Measurements from ENCODE around the gene SNX22.

SNX22 gene

DNA sequence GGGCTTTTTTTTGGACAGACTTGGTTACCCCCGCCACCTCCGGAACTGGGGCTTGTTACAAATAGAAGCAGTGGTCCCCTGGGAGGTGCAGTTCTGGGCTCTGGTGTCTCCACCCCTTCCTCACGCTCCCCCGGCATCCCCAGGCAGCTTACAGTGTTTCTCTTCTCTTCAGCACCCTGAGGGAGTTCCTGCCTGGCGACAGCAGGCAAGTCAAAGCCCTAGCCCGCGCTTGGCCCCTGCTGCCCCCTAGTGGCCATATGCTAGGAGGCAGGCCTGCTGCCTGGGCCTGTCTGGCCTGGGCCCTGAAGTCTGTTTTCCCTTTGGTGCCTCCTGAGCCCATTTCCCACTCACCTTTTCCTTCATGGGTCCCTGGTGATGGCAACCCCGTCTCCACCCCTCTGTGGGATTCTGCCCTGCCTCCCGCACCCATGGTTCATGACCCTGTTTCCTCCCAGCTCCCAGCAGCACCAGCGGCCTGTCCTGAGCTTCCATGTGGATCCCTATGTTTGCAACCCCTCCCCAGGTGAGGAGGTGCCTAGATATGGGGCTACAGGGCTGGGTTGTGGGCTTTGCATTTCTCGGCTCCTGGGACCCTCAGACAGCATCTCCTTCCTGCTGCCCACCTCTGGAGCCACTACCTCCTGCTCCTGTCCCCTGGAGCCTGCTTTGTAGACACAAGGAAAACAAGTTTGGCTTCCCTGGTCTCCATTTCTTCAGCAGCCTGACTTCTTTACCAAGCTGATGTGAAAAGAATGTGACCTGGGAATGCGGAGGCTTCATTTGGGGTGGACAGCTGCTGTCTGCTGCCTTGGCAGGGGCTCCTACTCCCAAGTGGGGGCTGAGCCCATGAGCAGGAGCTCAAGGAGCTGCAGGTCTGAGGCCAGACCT lies 2.2 kb downstream of the SNX22 start:
- TF ChIP-seq, protein P1, sequence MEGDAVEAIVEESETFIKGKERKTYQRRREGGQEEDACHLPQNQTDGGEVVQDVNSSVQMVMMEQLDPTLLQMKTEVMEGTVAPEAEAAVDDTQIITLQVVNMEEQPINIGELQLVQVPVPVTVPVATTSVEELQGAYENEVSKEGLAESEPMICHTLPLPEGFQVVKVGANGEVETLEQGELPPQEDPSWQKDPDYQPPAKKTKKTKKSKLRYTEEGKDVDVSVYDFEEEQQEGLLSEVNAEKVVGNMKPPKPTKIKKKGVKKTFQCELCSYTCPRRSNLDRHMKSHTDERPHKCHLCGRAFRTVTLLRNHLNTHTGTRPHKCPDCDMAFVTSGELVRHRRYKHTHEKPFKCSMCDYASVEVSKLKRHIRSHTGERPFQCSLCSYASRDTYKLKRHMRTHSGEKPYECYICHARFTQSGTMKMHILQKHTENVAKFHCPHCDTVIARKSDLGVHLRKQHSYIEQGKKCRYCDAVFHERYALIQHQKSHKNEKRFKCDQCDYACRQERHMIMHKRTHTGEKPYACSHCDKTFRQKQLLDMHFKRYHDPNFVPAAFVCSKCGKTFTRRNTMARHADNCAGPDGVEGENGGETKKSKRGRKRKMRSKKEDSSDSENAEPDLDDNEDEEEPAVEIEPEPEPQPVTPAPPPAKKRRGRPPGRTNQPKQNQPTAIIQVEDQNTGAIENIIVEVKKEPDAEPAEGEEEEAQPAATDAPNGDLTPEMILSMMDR (conservative IDR thresholded peaks at IDR 0.05): peak; percentile 100
- H3K27ac ChIP-seq: peak overlapping the region; percentile 92

DNA sequence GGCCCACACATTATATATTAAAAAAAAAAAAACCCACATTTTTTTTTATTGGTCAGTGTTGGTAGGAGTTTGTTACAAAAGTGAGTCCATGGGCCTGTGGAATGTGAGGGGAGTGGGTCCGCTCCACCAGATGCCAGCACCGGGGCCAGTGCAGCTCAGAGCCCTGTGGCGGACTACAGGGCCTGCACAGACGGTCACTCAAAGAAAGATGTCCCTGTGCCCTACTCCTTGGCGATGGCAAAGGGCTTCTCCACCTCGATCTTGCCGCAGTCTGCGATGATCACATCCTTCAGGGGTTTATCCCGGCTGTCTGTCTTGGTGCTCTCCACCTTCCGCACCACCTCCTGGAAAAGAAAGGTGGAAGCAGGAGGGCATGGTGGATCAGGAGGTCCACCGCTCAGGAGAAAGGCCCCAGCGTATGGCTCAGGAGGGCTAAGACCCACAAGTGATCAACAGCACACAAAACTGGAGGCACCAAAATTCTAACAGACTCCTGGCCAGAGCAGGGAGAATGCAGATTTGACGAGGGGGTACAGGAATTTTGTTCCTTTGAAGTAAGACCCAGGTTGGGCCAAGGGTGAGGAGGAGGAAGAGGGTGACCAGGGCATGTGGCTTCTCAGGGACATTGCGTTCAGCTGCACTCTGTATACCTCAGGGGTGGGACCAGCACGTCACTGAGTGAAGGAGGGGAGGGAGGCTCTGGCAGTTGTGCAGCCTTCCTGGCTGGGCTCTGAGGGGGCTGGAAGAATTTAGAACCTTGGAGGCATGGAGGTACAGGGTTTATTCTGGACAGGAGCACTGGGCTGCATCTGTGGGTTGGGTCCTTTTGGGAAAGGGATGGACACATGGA lies 4.5 kb downstream of the SNX22 start:
- TF ChIP-seq, protein P1 (conservative IDR thresholded peaks at IDR 0.05): no peak
- H3K27ac ChIP-seq: peak overlapping the region; percentile 92; the same call in 1 of the 2 replicates

DNA sequence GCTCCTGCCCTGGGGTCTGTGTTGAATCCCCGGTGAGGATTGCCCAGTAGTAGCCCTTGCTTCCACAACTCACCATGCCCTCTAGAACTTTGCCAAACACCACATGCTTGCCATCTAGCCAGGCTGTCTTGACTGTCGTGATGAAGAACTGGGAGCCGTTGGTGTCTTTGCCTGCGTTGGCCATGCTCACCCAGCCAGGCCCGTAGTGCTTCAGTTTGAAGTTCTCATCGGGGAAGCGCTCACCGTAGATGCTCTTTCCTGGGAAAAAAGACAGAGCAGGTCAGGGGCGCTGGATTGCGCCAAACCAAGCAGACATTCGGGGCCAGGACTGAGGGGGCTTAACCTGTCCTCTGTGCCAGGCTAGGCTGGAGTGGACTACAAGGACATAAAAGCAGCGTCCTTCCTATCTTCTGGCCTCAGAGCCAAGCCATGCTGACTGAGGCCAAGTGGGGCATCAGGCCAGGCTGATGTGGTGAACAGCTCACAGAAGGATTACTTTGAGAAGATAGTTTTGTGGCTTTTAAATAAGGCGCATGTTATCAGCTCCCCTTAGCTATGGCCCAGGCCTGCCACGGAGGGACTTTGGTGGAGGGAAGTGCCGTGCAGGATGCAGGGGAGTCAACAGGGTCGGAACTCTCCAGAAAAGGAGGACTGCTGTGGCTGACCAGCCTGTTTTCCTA lies 5.3 kb downstream of the SNX22 start:
- TF ChIP-seq, protein P1 (conservative IDR thresholded peaks at IDR 0.05): no peak
- peak overlapping the region; percentile 92; the same call in 1 of the 2 replicates for H3K27ac ChIP-seq

DNA sequence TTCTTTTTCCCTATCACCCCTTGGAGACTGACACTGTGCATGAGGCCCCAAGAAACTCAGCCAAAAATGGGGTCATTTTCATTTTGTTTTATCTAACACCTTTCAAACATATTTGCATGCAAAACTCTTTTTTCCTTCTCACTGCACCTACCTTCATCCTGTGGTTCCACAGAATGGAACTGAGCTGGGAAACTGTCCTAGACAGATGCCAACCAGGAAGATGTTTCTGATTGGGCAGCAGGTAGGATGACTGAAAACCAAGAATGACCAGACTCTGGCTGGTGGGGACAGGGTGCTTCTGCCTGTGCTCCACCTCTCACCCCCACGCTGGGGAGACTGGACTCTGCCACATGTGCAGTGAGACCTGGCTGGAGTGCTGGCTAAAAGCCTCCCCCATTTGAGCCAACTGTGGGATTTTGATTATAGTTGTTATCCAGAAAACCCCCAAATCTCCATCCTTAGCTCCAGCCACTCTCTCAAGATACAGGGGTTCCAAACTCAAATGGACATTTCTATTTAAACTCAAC lies 6.1 kb downstream of the SNX22 start:
- peak overlapping the region; percentile 92 for H3K27ac ChIP-seq
- TF ChIP-seq, protein P1 (conservative IDR thresholded peaks at IDR 0.05): no peak

DNA sequence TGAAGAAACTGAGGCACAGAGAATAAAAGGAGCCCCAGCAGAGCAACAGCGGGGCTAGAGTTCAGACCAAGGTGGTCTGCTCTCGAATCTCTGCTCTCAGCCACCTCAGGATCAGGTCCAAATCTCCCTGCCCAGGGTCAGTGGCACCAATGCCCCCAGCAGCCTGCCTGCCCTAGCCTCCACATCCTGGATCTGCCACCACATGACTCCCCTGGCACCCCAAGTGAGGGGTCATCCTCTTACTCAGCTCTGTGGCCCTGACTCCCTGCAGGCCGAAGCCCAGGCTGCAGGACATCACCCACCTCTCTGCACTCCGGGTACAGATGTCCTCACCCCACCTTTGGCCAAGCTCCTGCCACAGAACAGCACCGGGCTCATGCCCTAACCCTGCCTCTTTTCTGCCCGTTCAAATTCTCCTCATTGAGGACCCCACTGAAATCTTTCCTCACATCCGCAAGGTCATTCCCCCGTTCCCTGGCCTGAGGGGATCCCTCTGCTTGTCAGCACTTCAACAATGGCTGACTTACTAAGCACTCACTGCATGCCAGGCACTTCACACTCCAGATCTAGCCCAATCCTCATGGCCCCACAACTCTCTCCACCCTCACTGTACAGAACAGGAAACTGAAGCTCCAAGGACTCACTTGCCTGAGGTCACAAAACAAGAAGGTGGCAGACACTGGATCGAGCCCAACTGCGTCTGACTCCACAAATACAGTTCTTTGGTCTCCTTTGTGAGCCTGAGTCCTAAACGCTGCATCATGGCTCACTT lies 7.0 kb downstream of the SNX22 start:
- H3K27ac ChIP-seq: peak overlapping the region; percentile 92
- TF ChIP-seq, protein P1 (conservative IDR thresholded peaks at IDR 0.05): no peak

DNA sequence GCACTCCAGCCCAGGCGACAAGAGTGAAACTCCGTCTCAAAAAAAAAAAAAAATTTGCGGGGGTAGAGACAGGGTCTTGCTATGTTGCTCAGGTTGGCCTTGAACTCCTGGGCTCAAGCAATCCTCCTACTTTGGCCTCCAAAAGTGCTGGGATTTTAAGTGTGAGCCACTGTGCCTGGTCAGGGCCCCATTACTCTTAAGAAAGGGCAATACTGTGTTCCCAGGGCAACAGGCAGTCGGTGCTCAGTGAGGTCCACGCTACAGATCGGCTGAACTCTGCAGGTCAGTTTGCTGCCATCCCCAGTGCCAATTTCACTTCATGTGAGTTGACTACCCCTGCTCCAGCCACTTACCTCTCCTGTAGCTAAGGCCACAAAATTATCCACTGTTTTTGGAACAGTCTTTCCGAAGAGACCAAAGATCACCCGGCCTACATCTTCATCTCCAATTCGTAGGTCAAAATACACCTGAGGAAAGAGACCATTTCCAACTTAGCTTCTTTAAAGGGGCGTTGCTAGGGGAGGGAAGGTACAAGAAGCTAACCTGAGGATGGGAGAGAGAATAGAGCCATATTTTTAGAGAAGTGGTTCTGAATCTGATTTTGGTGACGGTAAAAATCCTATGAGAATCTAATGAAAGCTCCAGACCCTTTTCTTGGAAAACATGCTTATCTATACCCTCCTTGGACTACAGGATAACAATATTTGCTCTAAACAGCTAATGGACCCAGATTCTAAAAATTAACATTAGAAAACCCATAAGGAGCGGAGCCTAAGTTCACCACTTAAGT lies 10.4 kb downstream of the SNX22 start:
- peak overlapping the region; percentile 92 for H3K27ac ChIP-seq
- TF ChIP-seq, protein P1 (conservative IDR thresholded peaks at IDR 0.05): no peak
